HG03439 (cell line): ENCODE data around the gene MSI2.

Experiments used
- ATAC-seq: cut with Tn5 transposase; IDR thresholded peaks from one replicate; pipeline ENCODE4 v1.9.1; 2021; ENCODE audit warnings: mild to moderate bottlenecking, moderate library complexity; ENCODE audit not compliant: unreplicated experiment

The MSI2 gene

GRCh38 chr17:57363580-57363979 is 107.3 kb downstream of the MSI2 start:
- ATAC-seq, result no peak

- ATAC-seq, result no peak
These were observed 107.8 kb downstream of the MSI2 start for GRCh38 chr17:57363998-57364643.

- ATAC-seq, result no peak
These were observed 109.1 kb downstream of the MSI2 start for GRCh38 chr17:57365420-57365819.

- ATAC-seq, result no peak
These were observed 109.8 kb downstream of the MSI2 start for GRCh38 chr17:57366177-57366557.

- ATAC-seq, result no peak
These were observed 110.4 kb downstream of the MSI2 start for GRCh38 chr17:57366558-57367351.

GRCh38 chr17:57368637-57369336 is 112.5 kb downstream of the MSI2 start:
- no peak for ATAC-seq

GRCh38 chr17:57369509-57369945 is 113.2 kb downstream of the MSI2 start:
- no peak for ATAC-seq

GRCh38 chr17:57370037-57370581 is 113.8 kb downstream of the MSI2 start:
- ATAC-seq, result no peak

- no peak for ATAC-seq
These were observed 114.3 kb downstream of the MSI2 start for GRCh38 chr17:57370619-57371018.

- no peak for ATAC-seq
These were observed 115.8 kb downstream of the MSI2 start for GRCh38 chr17:57372156-57372555.

- no peak for ATAC-seq
These were observed 116.7 kb downstream of the MSI2 start for GRCh38 chr17:57373048-57373447.

- ATAC-seq, result no peak
These were observed 117.4 kb downstream of the MSI2 start for GRCh38 chr17:57373756-57374155.

- ATAC-seq, result no peak
These were observed 118.9 kb downstream of the MSI2 start for GRCh38 chr17:57375040-57375769.

- no peak for ATAC-seq
These were observed 119.5 kb downstream of the MSI2 start for GRCh38 chr17:57375770-57376225.

- no peak for ATAC-seq
These were observed 120.8 kb downstream of the MSI2 start for GRCh38 chr17:57377094-57377493.

- ATAC-seq, result no peak
These were observed 123.0 kb downstream of the MSI2 start for GRCh38 chr17:57379237-57379894.

GRCh38 chr17:57379895-57380434 is 123.6 kb downstream of the MSI2 start:
- no peak for ATAC-seq

GRCh38 chr17:57381498-57381897 is 125.2 kb downstream of the MSI2 start:
- ATAC-seq, result no peak

GRCh38 chr17:57384219-57384618 is 127.9 kb downstream of the MSI2 start:
- no peak for ATAC-seq

- no peak for ATAC-seq
These were observed 129.7 kb downstream of the MSI2 start for GRCh38 chr17:57385975-57386374.
